Lower leg skin (tissue), 3 donors: ENCODE data around the gene EVA1A.

Source experiments
- POLR2A ChIP-seq, 2 donors: fragments of 450-650 bp; IDR thresholded peaks; one replicate each; pipeline ENCODE4 v1.6.1; 2016 to 2017; ENCODE audit warnings: antibody characterized with exemption in 2 of 2, mild to moderate bottlenecking in 1 of 2, moderate library complexity in 1 of 2
- TF ChIP-seq, protein P1 (sequence below), 3 donors: fragments of 450-650 bp; IDR thresholded peaks; one replicate each; pipeline ENCODE4 v1.5.1; 2016; ENCODE audit warnings: antibody characterized with exemption in 3 of 3, mild to moderate bottlenecking in 3 of 3, moderate library complexity in 2 of 3

DNA sequence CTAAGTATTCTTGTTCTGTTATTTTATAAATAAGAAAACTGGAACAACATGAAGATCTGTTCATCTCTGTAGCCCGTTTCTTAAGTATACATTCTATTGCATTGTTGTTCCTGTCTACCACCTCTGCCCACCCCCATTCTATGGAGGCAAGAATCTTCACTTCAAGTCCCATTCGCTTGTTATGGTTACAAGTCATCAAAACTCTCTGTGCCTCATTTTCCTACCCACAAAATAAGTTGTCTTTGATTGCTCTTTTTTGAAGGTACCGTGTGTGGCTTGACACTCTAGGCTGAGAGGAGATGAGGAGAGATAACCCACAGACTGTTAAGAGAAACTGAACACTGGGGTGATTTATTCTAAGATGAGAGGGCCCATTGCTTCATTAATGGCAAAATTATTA, 2.9 kb upstream of the EVA1A start:
- TF ChIP-seq, protein P1, sequence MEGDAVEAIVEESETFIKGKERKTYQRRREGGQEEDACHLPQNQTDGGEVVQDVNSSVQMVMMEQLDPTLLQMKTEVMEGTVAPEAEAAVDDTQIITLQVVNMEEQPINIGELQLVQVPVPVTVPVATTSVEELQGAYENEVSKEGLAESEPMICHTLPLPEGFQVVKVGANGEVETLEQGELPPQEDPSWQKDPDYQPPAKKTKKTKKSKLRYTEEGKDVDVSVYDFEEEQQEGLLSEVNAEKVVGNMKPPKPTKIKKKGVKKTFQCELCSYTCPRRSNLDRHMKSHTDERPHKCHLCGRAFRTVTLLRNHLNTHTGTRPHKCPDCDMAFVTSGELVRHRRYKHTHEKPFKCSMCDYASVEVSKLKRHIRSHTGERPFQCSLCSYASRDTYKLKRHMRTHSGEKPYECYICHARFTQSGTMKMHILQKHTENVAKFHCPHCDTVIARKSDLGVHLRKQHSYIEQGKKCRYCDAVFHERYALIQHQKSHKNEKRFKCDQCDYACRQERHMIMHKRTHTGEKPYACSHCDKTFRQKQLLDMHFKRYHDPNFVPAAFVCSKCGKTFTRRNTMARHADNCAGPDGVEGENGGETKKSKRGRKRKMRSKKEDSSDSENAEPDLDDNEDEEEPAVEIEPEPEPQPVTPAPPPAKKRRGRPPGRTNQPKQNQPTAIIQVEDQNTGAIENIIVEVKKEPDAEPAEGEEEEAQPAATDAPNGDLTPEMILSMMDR (IDR thresholded peaks at IDR 0.05) = no peak
- TF ChIP-seq POLR2A (IDR thresholded peaks at IDR 0.05) = no peak
